Smooth muscle cell (in vitro differentiated cells): Measurements from ENCODE around the gene ADAR. TPM values are rescaled to one million over a fixed set of nuclear protein-coding genes. Genes with fewer than 3 reads are reported as not detected.

Source experiments
- DNase-seq: peaks from one replicate; lab custom pipeline; 2025; ENCODE audit not compliant: unreplicated experiment; lab: John Stamatoyannopoulos, UW
- H2AFZ ChIP-seq: fragments of 200-600 bp; sonication (generic); 2 replicates; pipeline ENCODE4 v1.6.0; 2016; ENCODE audit warnings: antibody characterized with exemption, low read depth, mild to moderate bottlenecking
- H3F3A ChIP-seq: fragments of 200-600 bp; sonication (generic); 2 replicates; pipeline ENCODE4 v1.6.0; 2017; ENCODE audit warnings: antibody characterized with exemption, low read depth
- H3K27ac ChIP-seq: fragments of 200-600 bp; sonication (generic); 2 replicates; pipeline ENCODE4 v1.5.1; 2016; ENCODE audit warnings: low read depth, mild to moderate bottlenecking
- H3K27me3 ChIP-seq: fragments of 200-600 bp; sonication (generic); 2 replicates; pipeline ENCODE4 v1.6.1; 2016; ENCODE audit warnings: low read depth, mild to moderate bottlenecking
- H3K36me3 ChIP-seq: fragments of 200-600 bp; sonication (generic); 2 replicates; pipeline ENCODE4 v1.5.1; 2016; ENCODE audit warnings: low read depth
- H3K4me1 ChIP-seq: fragments of 200-600 bp; sonication (generic); 2 replicates; pipeline ENCODE4 v1.5.1; 2016; ENCODE audit warnings: low read depth
- H3K4me2 ChIP-seq: fragments of 200-600 bp; sonication (generic); 2 replicates; pipeline ENCODE4 v1.6.0; 2016; ENCODE audit warnings: mild to moderate bottlenecking
- H3K4me3 ChIP-seq: fragments of 200-600 bp; sonication (generic); 2 replicates; pipeline ENCODE4 v1.5.1; 2016; ENCODE audit warnings: mild to moderate bottlenecking
- H3K79me2 ChIP-seq: fragments of 200-600 bp; sonication (generic); 2 replicates; pipeline ENCODE4 v1.6.0; 2016; ENCODE audit warnings: low read depth, mild to moderate bottlenecking
- H3K9ac ChIP-seq: fragments of 200-600 bp; sonication (generic); 2 replicates; pipeline ENCODE4 v1.6.0; 2016; ENCODE audit warnings: low read depth
- H3K9me3 ChIP-seq: fragments of 200-600 bp; sonication (generic); replicated peaks from 2 replicates; pipeline ENCODE4 v1.5.1; 2016; ENCODE audit warnings: low read depth
- H4K20me1 ChIP-seq: fragments of 200-600 bp; sonication (generic); 2 replicates; pipeline ENCODE4 v1.6.0; 2016; ENCODE audit warnings: low read depth
- CTCF ChIP-seq: fragments of 200-600 bp; sonication (generic); IDR thresholded peaks from 2 replicates; pipeline ENCODE4 v1.5.1; 2017; ENCODE audit warnings: borderline replicate concordance, mild to moderate bottlenecking, antibody characterized with exemption; ENCODE audit not compliant: insufficient read depth, poor library complexity, severe bottlenecking
- WGBS: methylation state at CpG from one replicate; pipeline ENCODE4 v1.1.7; 2016; ENCODE audit warnings: low lambda C conversion rate; 5-methylcytosine and 5-hydroxymethylcytosine counted together
- polyA plus RNA-seq: library from polyadenylated mRNA; unstranded; fragments of >200 nt; fragmentation: Nextera tagmentation; extraction: Ambion mirVana; gene quantifications from 2 replicates; pipeline ENCODE4 v1.2.1, GENCODE V29; 2016
- total RNA-seq: library from RNA; depleted of rRNA; stranded (reverse); fragments of >200 nt; gene quantifications from 2 replicates; pipeline ENCODE4 v1.2.3, GENCODE V29; 2014

The ADAR gene
- total and polyA plus RNA-seq, 2 experiments from 2014 or later: 39.1 to 80.6 TPM

GRCh38 chr1:154622503-154623039 lies 14.6 kb upstream of the ADAR start:
- H3K4me1 ChIP-seq: peaks cover 2% of the 10 kb centered on the region
- no peak overlapping the region for H2AFZ ChIP-seq
- TF ChIP-seq CTCF: no peak
- H3F3A ChIP-seq: peaks cover 6% of the 10 kb centered on the region
- H3K36me3 ChIP-seq: no peaks in the 10 kb centered on the region
- no peak overlapping the region for H3K4me3 ChIP-seq
- H4K20me1 ChIP-seq: peaks cover 87% of the 10 kb centered on the region
- H3K27ac ChIP-seq: no peak overlapping the region
- peaks cover 98% of the 10 kb centered on the region for H3K79me2 ChIP-seq
- H3K9me3 ChIP-seq: no peaks in the 10 kb centered on the region
- no peaks in the 10 kb centered on the region for H3K27me3 ChIP-seq
- no peak overlapping the region for H3K4me2 ChIP-seq
- no peak overlapping the region for H3K9ac ChIP-seq
- no peak for DNase-seq

GRCh38 chr1:154621875-154622274 lies 13.9 kb upstream of the ADAR start:
- whole genome bisulfite sequencing: 96% methylated on average over 5 of the region's 5 CpGs
- H3K9ac ChIP-seq: no peak overlapping the region
- H3F3A ChIP-seq: peaks cover 6% of the 10 kb centered on the region
- no peak for TF ChIP-seq CTCF
- H3K79me2 ChIP-seq: peaks cover 98% of the 10 kb centered on the region
- no peak overlapping the region for H2AFZ ChIP-seq
- H3K4me2 ChIP-seq: no peak overlapping the region
- H3K27ac ChIP-seq: no peak overlapping the region
- no peak for DNase-seq
- H3K36me3 ChIP-seq: no peaks in the 10 kb centered on the region
- peaks cover 94% of the 10 kb centered on the region for H4K20me1 ChIP-seq
- no peaks in the 10 kb centered on the region for H3K27me3 ChIP-seq
- no peaks in the 10 kb centered on the region for H3K9me3 ChIP-seq
- H3K4me3 ChIP-seq: no peak overlapping the region
- peaks cover 2% of the 10 kb centered on the region for H3K4me1 ChIP-seq

- no peak for TF ChIP-seq CTCF
- 96% methylated on average over 3 of the region's 3 CpGs for WGBS
- DNase-seq: no peak
- Histone ChIP-seq H3K9ac (no peak overlapping the region), H3K79me2 (peaks cover 98% of the 10 kb centered on the region), H4K20me1 (peaks cover 98% of the 10 kb centered on the region), H3F3A (peaks cover 6% of the 10 kb centered on the region), H3K36me3 (no peaks in the 10 kb centered on the region), H3K4me2 (no peak overlapping the region), H3K9me3 (no peaks in the 10 kb centered on the region), H2AFZ (no peak overlapping the region), H3K4me1 (no peaks in the 10 kb centered on the region), H3K27me3 (no peaks in the 10 kb centered on the region), H3K27ac (no peak overlapping the region), H3K4me3 (no peak overlapping the region)
Observed at GRCh38 chr1:154620751-154621150, 12.8 kb upstream of the ADAR start.
